NB4 (cell line): Measurements from ENCODE around the gene ZFP62.
"Not testable (repeated sequence)": the region's sequence is repeated elsewhere in the genome, so short reads cannot be mapped to it uniquely, and the experiment has no call there.

Experiments
- DNase-seq: peaks from one replicate; pipeline ENCODE4 v3.0.0; 2010; ENCODE audit warnings: low read depth
- H3K4me3 ChIP-seq: one replicate; pipeline ENCODE4 v1.5.1; 2011; ENCODE audit warnings: mild to moderate bottlenecking, low read depth, low read length, moderate library complexity
- MYC ChIP-seq: IDR thresholded peaks from 2 replicates; pipeline ENCODE4 v1.6.1; 2011; ENCODE audit warnings: low read depth, low read length
- POLR2A ChIP-seq: IDR thresholded peaks from 2 replicates; pipeline ENCODE4 v1.6.1; 2011; ENCODE audit warnings: mild to moderate bottlenecking; ENCODE audit not compliant: insufficient read length; ENCODE audit errors: extremely low read depth
- TF ChIP-seq, protein P1 (sequence below): IDR thresholded peaks from 2 replicates; pipeline ENCODE4 v1.6.1; 2011; ENCODE audit warnings: low read depth, low read length
- TF ChIP-seq, protein P2 (sequence below): IDR thresholded peaks from one replicate; pipeline ENCODE4 v1.5.1; 2012; ENCODE audit warnings: low read depth, low read length

The ZFP62 gene

DNA sequence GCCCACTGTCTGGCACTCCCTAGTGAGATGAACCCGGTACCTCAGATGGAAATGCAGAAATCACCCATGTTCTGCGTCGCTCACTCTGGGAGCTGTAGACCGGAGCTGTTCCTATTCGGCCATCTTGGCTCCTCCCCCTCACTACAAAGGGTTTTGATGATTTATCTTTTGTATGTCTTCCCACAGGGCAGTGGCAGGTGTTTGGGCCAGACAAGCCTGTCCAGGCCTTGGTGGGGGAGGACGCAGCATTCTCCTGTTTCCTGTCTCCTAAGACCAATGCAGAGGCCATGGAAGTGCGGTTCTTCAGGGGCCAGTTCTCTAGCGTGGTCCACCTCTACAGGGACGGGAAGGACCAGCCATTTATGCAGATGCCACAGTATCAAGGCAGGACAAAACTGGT is 47.3 kb upstream of the ZFP62 start:
- DNase-seq: no peak
- TF ChIP-seq MYC: no peak
- TF ChIP-seq, protein P1, sequence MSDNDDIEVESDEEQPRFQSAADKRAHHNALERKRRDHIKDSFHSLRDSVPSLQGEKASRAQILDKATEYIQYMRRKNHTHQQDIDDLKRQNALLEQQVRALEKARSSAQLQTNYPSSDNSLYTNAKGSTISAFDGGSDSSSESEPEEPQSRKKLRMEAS: no peak
- TF ChIP-seq, protein P2, sequence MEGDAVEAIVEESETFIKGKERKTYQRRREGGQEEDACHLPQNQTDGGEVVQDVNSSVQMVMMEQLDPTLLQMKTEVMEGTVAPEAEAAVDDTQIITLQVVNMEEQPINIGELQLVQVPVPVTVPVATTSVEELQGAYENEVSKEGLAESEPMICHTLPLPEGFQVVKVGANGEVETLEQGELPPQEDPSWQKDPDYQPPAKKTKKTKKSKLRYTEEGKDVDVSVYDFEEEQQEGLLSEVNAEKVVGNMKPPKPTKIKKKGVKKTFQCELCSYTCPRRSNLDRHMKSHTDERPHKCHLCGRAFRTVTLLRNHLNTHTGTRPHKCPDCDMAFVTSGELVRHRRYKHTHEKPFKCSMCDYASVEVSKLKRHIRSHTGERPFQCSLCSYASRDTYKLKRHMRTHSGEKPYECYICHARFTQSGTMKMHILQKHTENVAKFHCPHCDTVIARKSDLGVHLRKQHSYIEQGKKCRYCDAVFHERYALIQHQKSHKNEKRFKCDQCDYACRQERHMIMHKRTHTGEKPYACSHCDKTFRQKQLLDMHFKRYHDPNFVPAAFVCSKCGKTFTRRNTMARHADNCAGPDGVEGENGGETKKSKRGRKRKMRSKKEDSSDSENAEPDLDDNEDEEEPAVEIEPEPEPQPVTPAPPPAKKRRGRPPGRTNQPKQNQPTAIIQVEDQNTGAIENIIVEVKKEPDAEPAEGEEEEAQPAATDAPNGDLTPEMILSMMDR: no peak
- TF ChIP-seq POLR2A: no peak
- H3K4me3 ChIP-seq: no peak overlapping the region

DNA sequence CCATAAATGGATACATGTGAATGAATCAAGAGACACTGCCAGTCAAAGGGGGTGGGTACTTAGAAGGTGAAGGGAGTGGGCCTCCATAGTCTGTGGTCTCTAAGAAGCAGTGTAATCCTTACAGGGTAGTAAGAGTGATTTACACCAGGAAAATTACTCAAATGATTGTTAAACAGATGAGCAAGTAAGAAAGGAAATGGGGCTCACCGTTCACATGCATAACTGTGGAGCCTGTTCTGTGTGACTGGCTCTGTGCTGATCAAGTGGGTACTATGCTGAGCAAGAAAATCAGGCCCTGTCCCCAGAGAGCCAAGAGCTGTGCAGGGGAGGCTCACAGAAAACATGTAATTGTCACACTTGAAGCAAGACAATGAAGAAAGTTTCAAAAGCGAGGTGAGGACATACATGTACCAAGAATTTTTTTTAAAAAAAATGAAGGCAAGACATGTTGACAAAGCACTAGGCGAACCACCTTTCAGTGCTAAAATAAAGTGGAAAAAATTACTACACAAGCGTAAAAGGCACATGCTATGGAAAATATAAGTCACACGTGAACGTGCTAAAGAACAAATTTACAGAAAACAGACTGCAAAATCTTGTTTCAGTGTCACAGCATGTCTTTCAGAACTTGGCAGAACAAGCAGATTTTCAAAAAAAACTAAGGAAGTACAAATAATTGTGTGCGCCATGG is 40.4 kb upstream of the ZFP62 start:
- H3K4me3 ChIP-seq: no peak overlapping the region

DNA sequence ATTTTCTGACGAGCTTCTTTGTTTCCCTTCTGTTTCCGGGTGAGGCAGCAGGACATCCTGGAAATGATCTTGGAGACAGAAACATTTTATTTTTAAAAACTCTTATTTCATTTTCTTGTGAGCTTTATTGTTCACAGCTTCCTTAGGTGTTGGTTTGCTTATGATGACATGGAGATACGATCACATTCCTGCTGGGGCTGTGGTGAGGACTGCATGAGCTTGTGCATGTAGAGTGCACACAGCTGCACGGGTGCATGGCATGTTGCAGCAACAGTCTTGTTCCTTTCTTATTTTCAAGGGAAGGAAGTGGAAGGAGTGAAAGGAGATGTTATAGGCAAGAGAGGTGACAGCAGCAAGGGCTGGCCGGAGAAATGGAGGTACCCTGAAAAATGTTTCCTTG is 39.1 kb upstream of the ZFP62 start:
- TF ChIP-seq, protein P2: no peak
- no peak for TF ChIP-seq MYC
- TF ChIP-seq POLR2A: no peak
- TF ChIP-seq, protein P1: no peak
- no peak for DNase-seq
- H3K4me3 ChIP-seq: no peak overlapping the region

More for the DNA sequence above, 40.4 kb upstream of the ZFP62 start:
- DNase-seq: no peak
- TF ChIP-seq MYC: no peak
- TF ChIP-seq, protein P1: no peak
- TF ChIP-seq, protein P2: no peak
- TF ChIP-seq POLR2A: no peak

DNA sequence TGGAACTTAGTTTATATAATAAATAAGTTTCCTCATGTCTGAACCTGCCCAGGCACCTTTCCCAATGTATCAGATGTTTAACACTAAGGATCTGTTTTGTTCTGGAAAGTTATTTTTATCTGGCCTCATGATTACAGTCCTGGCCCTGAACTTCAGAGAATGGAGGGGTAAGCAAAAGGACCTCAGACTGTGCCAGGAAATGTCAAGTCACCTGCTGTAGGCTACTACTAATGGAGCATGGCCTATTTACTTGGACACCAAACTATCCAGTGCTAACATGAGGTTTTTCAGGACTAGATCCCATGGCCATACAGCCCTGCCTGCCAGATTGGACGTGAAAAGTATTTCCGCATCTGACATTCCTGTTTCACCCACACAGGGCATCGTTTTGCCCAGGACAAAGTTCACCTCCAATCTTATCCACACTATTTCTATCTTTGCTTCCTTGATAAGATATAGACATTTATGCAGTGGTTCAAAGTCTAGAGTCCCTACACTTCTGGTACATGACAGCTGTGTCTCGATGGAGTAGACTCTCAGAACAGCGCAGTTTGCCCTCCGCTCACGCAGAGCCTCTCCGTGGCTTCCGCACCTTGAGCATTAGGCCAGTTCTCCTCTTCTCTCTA is 37.7 kb upstream of the ZFP62 start, which contains the start of gene BTNL8:
Gene BTNL8 (plus strand): TSS at position 539 of the 626 bp plus-strand sequence. CDS start 152 bp downstream, outside the sequence.
- TF ChIP-seq, protein P2: no peak
- TF ChIP-seq MYC (no peak), POLR2A (no peak)
- TF ChIP-seq, protein P1: no peak
- no peak within 1 kb of the TSS for H3K4me3 ChIP-seq
- no peak for DNase-seq

DNA sequence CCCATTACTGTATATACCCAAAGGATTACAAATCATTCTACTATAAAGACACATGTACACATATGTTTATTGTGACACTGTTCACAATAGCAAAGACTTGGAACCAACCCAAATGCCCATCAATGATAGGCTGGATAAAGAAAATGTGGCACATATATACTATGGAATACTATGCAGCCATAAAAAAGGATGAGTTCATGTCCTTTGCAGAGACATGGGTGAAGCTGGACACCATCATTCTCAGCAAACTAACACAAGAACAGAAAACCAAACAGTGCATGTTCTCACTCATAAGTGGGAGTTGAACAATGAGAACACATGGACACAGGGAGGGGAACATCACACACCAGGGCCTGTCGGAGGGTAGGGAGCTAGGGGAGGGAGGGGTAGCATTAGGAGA is 34.3 kb upstream of the ZFP62 start:
- not testable (repeated sequence) for DNase-seq, H3K4me3 ChIP-seq

DNA sequence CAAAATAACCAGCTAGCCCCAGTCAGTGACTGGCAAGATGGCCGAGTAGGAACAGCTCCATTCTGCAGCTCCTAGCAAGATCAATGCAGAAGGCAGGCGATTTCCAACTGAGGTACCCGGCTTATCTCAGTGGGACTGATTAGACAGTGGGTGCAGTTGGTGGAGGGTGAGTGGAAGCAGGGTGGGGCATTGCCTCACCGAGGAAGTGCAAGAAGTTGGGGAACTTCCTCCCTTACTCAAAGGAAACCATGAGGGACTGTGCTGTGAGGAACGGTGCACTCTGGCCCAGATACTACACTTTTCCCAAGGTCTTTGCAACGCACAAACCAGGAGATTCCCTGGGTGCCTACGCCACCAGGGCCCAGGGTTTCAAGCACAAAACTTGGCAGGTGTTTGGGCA is 28.3 kb upstream of the ZFP62 start:
- no peak for DNase-seq
- H3K4me3 ChIP-seq: no peak overlapping the region
- TF ChIP-seq POLR2A (no peak), MYC (no peak)
- TF ChIP-seq, protein P1: no peak
- TF ChIP-seq, protein P2: no peak

DNA sequence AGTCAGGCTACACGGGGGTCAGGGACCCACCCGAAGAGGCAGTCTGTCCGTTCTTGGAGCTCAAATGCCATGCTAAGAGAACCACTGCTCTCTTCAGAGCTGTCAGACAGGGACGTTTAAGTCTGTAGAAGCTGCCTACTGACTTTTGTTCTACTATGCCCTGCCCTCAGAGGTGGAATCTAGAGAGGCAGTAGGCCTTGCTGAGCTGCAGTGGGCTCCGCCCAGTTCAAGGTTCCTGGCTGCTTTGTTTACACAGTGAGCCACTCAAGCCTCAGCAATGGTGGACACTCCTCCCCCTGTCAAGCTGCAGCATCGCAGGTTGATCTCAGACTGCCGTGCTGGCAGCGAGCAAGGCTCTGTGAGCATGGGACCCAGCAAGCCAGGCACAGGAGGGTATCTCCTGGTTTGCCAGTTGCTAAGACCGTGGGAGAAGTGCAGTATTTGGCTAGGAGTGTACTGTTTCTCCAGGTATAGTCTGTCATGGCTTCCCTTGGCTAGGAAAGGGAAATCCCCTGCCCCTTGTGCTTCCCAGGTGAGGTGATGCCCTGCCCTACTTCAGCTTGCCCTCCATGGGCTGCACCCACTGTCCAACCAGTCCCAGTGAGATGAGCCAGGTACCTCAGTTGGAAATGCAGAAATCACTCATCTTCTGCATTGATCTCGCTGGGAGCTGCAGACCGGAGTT is 24.9 kb upstream of the ZFP62 start:
- H3K4me3 ChIP-seq, DNase-seq: not testable (repeated sequence)
